T-cell (primary cell): ENCODE results near the gene CCDC63. TPM values are rescaled to one million over a fixed set of nuclear protein-coding genes. Genes with fewer than 3 reads are reported as not detected.
"Not testable (repeated sequence)": the region's sequence is repeated elsewhere in the genome, so short reads cannot be mapped to it uniquely, and the experiment has no call there.

Source experiments
- ATAC-seq, 4 experiments: fragments of 200-7000 bp in 3 of 4; fragments of 150-1000 bp in 1 of 4; cut with Tn5 transposase; replicated peaks in 1 of 4; 1 replicate in 3 of 4; 2 replicates in 1 of 4; pipeline ENCODE4 v1.10.0; 2021; ENCODE audit warnings: moderate library complexity in 3 of 4, mild to moderate bottlenecking in 2 of 4, moderate number of reproducible peaks in 1 of 4
- CTCF ChIA-PET, 2 donors: fragments of 300-600 bp; sonication (Branson Sonifier 250); formaldehyde crosslinking; loops; one replicate each; lab custom pipeline; 2022; ENCODE audit warnings: antibody characterized with exemption in 2 of 2; lab: Charles Lee
- POLR2A ChIA-PET, 2 donors: fragments of 300-600 bp; sonication (Branson Sonifier 250); formaldehyde crosslinking; loops; one replicate each; lab custom pipeline; 2022; ENCODE audit warnings: antibody characterized with exemption in 2 of 2; lab: Charles Lee
- DNase-seq, 35 experiments: peaks; one replicate each; pipeline versions ENCODE4 v3.0.0 to v3.0.0-alpha.2; 2013 to 2023
- H3K27ac ChIP-seq: one replicate; pipeline ENCODE4 v1.5.1; 2013; ENCODE audit warnings: low read length
- H3K27me3 ChIP-seq, 2 experiments: replicated peaks in 1 of 2; 1 replicate in 1 of 2; 2 replicates in 1 of 2; pipeline versions ENCODE4 v1.6.1 to v1.7.0; 2013; ENCODE audit warnings: low read length in 1 of 2, mixed read lengths in 1 of 2; ENCODE audit not compliant: control insufficient read depth in 2 of 2, insufficient read depth in 2 of 2; ENCODE audit errors: extremely low read depth in 1 of 2
- H3K36me3 ChIP-seq, 2 donors: 1 replicate in 1 of 2; 2 replicates in 1 of 2; pipeline versions ENCODE4 v1.6.1 to v1.7.0; 2013; ENCODE audit warnings: low read length in 1 of 2; ENCODE audit not compliant: control insufficient read depth in 2 of 2, insufficient read depth in 1 of 2; ENCODE audit errors: extremely low read depth in 1 of 2
- H3K4me1 ChIP-seq, 2 experiments: 1 replicate in 1 of 2; 2 replicates in 1 of 2; pipeline versions ENCODE4 v1.6.1 to v1.7.0; 2013; ENCODE audit warnings: low read length in 2 of 2, mixed read lengths in 1 of 2; ENCODE audit not compliant: insufficient read depth in 2 of 2, control insufficient read depth in 1 of 2; ENCODE audit errors: extremely low read depth in 1 of 2
- H3K4me3 ChIP-seq, 2 donors: 1 replicate in 1 of 2; 2 replicates in 1 of 2; pipeline versions ENCODE4 v1.5.1 to v1.7.0; 2013; ENCODE audit warnings: mild to moderate bottlenecking in 2 of 2, low read length in 1 of 2, moderate library complexity in 1 of 2; ENCODE audit not compliant: control insufficient read depth in 1 of 2; ENCODE audit errors: extremely low read depth in 1 of 2
- H3K9me3 ChIP-seq: 2 replicates; pipeline ENCODE4 v1.7.0; 2013
- H3K27ac Mint-ChIP-seq, 2 donors: one replicate each; pipeline ENCODE4 v1.8.0; 2020 to 2021; ENCODE audit warnings: mild to moderate bottlenecking in 2 of 2, mixed read lengths in 2 of 2
- H3K27me3 Mint-ChIP-seq, 2 donors: one replicate each; pipeline ENCODE4 v1.8.0; 2021 to 2022; ENCODE audit warnings: mixed read lengths in 2 of 2
- H3K36me3 Mint-ChIP-seq: one replicate; pipeline ENCODE4 v1.8.0; 2021; ENCODE audit warnings: mixed read lengths
- H3K4me1 Mint-ChIP-seq, 3 donors: one replicate each; pipeline ENCODE4 v1.8.0; 2020 to 2022; ENCODE audit warnings: mixed read lengths in 3 of 3, mild to moderate bottlenecking in 1 of 3
- H3K4me3 Mint-ChIP-seq, 3 donors: one replicate each; pipeline ENCODE4 v1.8.0; 2020 to 2022; ENCODE audit warnings: mild to moderate bottlenecking in 3 of 3, mixed read lengths in 3 of 3, moderate library complexity in 3 of 3
- H3K9me3 Mint-ChIP-seq, 3 donors: one replicate each; pipeline ENCODE4 v1.8.0; 2020 to 2022; ENCODE audit warnings: mixed read lengths in 3 of 3
- WGBS: methylation state at CpG from one replicate; pipeline ENCODE4 v1.1.5; 2013; ENCODE audit warnings: missing lambda C conversion rate; ENCODE audit not compliant: insufficient coverage; 5-methylcytosine and 5-hydroxymethylcytosine counted together
- total RNA-seq, 35 experiments: library from RNA in 6 of 35; stranded (reverse) in 6 of 35; fragments of 120-200 nt in 1 of 35; gene quantifications; one replicate each; pipeline versions ENCODE4 v1.2.1 to v1.2.4 and lab custom pipeline; 2013 to 2026

Gene CCDC63
- total RNA-seq, 5 donors from 2014 or later (not counting 1 experiment from before 2014, with no cell fraction given): not detected

DNA sequence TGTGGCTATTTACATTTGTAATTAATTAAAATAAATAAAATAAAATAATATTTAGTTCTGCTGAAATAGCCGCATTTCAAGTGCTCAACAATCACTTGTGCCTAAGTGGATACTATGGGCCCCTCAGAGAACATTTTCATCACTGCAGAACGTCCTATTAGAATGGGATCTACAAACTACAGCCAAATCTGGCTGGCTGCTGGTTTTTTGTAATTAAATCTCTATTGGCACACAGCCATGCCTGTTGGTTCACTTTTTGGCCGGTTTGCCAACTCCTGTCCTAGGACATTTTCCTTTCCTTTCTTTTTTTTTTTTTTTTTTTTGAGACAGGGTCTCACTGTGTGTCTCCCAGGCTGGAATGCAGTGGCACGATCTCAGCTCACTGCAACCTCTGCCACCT is 9.8 kb downstream of the CCDC63 start:
- ChIA-PET POLR2A (no interaction called here), CTCF (no interaction called here)
- H3K4me1 Mint-ChIP-seq: peaks cover 0 to 4% (median 4%) of the 10 kb centered on the region in 3 donors
- WGBS: 63% methylated on average over 2 of the region's 4 CpGs
- no peaks in the 10 kb centered on the region for H3K9me3 Mint-ChIP-seq
- H3K27me3 Mint-ChIP-seq: peaks cover 4 to 11% of the 10 kb centered on the region in 2 donors
- no peaks in the 10 kb centered on the region for H3K9me3 ChIP-seq
- H3K27ac Mint-ChIP-seq: no peak overlapping the region
- no peaks in the 10 kb centered on the region for H3K36me3 Mint-ChIP-seq
- DNase-seq: no peak
- no peak for ATAC-seq
- H3K27ac ChIP-seq: no peak overlapping the region
- peaks cover 0 to 23% of the 10 kb centered on the region in 2 experiments for H3K27me3 ChIP-seq
- no peak overlapping the region for H3K4me3 ChIP-seq
- no peaks in the 10 kb centered on the region for H3K36me3 ChIP-seq
- H3K4me1 ChIP-seq: no peaks in the 10 kb centered on the region
- no peak overlapping the region for H3K4me3 Mint-ChIP-seq

DNA sequence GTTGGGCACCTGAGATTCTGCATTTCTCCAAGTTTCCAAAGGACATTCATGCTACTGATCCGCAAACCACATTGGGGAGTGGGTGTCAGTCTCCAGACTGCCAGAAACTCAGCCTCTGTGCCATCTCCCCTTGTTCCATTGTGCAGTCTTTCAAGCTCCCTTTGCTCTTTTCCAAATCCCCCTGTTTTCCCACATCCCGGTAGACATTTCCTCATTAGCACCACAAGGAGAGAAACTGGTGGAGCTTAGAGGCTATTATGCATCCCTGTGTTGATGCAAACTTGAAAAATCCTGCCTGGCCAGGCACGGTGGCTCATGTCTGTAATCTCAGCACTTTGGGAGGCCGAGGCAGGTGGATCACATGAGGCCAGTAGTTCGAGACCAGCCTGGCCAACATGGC is 10.7 kb downstream of the CCDC63 start:
- no peak overlapping the region for H3K27ac Mint-ChIP-seq
- ChIA-PET POLR2A (no interaction called here), CTCF (no interaction called here)
- H3K27ac ChIP-seq: no peak overlapping the region
- peaks cover 4 to 11% of the 10 kb centered on the region in 2 donors for H3K27me3 Mint-ChIP-seq
- H3K4me1 ChIP-seq: no peaks in the 10 kb centered on the region
- H3K4me3 Mint-ChIP-seq: no peak overlapping the region
- H3K36me3 Mint-ChIP-seq: no peaks in the 10 kb centered on the region
- no peak overlapping the region for H3K4me3 ChIP-seq
- DNase-seq (no peak), ATAC-seq (no peak)
- 89% methylated on average over 5 of the region's 5 CpGs for WGBS
- H3K9me3 Mint-ChIP-seq: no peaks in the 10 kb centered on the region
- peaks cover 0 to 4% (median 4%) of the 10 kb centered on the region in 3 donors for H3K4me1 Mint-ChIP-seq
- no peaks in the 10 kb centered on the region for H3K9me3 ChIP-seq
- no peaks in the 10 kb centered on the region for H3K36me3 ChIP-seq
- H3K27me3 ChIP-seq: peaks cover 0 to 19% of the 10 kb centered on the region in 2 experiments

DNA sequence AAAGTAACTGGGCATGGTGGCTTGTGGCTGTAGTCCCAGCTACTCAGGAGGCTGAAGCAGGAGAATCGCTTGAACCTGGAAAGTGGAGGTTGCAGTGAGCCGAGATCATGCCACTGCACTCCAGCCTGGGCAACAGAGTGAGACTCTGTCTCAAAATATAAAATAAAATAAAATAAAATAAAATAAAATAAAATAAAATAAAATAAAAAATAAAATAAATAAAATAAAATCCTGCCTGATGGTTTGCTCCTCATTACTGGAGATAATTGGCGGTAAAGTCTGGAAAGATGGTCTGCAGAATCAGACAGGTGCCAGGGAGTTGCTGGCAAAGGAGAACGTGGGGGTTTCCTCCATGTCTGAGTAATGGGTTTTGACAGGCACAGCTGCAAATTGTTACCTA is 11.2 kb downstream of the CCDC63 start:
- POLR2A ChIA-PET, H3K27ac Mint-ChIP-seq, DNase-seq, H3K36me3 Mint-ChIP-seq, H3K9me3 ChIP-seq, CTCF ChIA-PET, H3K4me3 ChIP-seq, H3K4me1 ChIP-seq, ATAC-seq, H3K36me3 ChIP-seq, H3K4me1 Mint-ChIP-seq, H3K4me3 Mint-ChIP-seq, H3K9me3 Mint-ChIP-seq, H3K27ac ChIP-seq, H3K27me3 Mint-ChIP-seq: not testable (repeated sequence)
- no CpG with 5 or more reads among the region's 4 CpGs for whole genome bisulfite sequencing
- H3K27me3 ChIP-seq: peaks cover 0 to 15% of the 10 kb centered on the region in 2 experiments

DNA sequence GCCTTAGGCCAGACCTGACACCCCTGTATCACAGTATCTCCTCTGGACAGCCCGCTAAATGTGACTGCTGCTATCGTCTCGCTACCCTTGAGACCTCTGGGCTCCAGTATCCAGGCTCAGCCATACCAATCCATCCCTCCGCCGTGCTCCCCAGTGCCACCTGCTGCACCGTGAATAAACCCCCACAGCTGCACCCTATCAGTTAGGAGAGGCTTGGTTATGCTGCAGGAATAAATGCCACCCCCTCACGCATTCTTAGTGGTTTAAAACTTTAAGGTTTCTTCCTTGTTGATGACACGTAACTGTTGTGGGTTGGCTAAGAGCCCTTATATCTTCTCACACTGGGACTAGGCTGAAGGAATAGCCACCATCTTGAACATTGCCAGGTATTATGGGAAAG is 12.1 kb downstream of the CCDC63 start:
- no peaks in the 10 kb centered on the region for H3K9me3 Mint-ChIP-seq
- Histone ChIP-seq H3K9me3 (no peaks in the 10 kb centered on the region), H3K4me3 (no peak overlapping the region), H3K4me1 (no peaks in the 10 kb centered on the region), H3K27me3 (peaks cover 0 to 10% of the 10 kb centered on the region in 2 experiments), H3K36me3 (no peaks in the 10 kb centered on the region), H3K27ac (no peak overlapping the region)
- no peak overlapping the region for H3K27ac Mint-ChIP-seq
- DNase-seq (no peak), ATAC-seq (no peak)
- no peaks in the 10 kb centered on the region for H3K36me3 Mint-ChIP-seq
- POLR2A ChIA-PET: no interaction called here
- CTCF ChIA-PET: no interaction called here
- WGBS: 90% methylated on average over 3 of the region's 8 CpGs
- H3K27me3 Mint-ChIP-seq: peaks cover 0 to under 1% of the 10 kb centered on the region in 2 donors
- H3K4me3 Mint-ChIP-seq: no peak overlapping the region
- H3K4me1 Mint-ChIP-seq: peaks cover 0 to 4% (median 4%) of the 10 kb centered on the region in 3 donors

DNA sequence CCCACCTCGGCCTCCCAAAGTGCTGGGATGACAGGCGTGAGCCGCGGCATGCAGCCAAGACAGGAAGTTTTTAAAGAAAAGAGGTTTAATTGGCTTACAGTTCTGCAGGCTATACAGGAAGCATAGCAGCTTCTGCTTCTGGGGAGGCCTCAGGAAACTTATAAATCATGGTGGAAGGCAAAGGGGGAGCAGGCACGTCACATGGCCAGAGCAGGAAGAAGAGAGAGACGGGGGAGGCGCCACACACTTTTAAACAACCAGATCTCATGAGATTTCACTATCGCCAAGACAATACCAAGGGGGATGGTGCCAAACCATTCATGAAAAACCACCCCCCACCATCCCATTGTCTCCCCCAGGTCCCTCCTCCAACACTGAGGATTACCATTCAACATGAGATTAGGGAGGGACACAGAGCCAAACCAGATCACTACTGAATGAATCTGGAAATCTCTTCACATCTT is 14.1 kb downstream of the CCDC63 start:
- no peak overlapping the region for H3K4me3 Mint-ChIP-seq
- no peak overlapping the region for H3K27ac ChIP-seq
- H3K27ac Mint-ChIP-seq: no peak overlapping the region
- 34% methylated on average over 4 of the region's 8 CpGs for WGBS
- no peaks in the 10 kb centered on the region for H3K36me3 ChIP-seq
- ChIA-PET POLR2A (no interaction called here), CTCF (interaction anchor here in 1 of 2 donors (0.6 kb wide), 1 partner anchor 745 kb away, joined by 3 read pairs; no protein-coding TSS in a partner anchor)
- H3K4me1 ChIP-seq: no peaks in the 10 kb centered on the region
- peaks cover 0 to 4% (median 4%) of the 10 kb centered on the region in 3 donors for H3K4me1 Mint-ChIP-seq
- peaks cover 0 to 7% of the 10 kb centered on the region in 2 experiments for H3K27me3 ChIP-seq
- DNase-seq (no peak), ATAC-seq (no peak)
- no peaks in the 10 kb centered on the region for H3K9me3 Mint-ChIP-seq
- no peaks in the 10 kb centered on the region for H3K36me3 Mint-ChIP-seq
- H3K27me3 Mint-ChIP-seq: no peaks in the 10 kb centered on the region
- H3K9me3 ChIP-seq: no peaks in the 10 kb centered on the region
- H3K4me3 ChIP-seq: no peak overlapping the region

DNA sequence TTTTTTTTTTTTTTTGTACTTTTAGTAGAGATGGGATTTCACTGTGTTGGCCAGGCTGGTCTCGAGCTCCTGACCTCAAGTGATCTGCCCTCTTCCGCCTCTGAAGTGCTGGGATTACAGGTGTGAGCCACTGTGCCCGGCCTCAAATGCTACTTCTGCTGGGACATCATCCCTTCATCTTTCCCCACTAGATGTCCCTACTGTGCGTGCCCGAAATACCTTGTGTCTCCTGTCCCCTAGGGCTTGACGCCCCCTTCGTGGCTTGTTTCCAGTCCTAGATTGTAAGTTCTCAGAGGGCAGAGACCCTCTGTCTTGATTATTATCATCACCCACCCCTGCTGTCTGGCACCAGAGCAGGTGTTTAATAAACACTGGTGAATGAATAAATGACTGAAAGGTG is 14.9 kb downstream of the CCDC63 start:
- whole genome bisulfite sequencing: 85% methylated on average over 4 of the region's 7 CpGs
- Mint-ChIP-seq H3K4me3 (no peak overlapping the region), H3K27ac (no peak overlapping the region), H3K9me3 (no peaks in the 10 kb centered on the region), H3K36me3 (no peaks in the 10 kb centered on the region), H3K4me1 (peaks cover 0 to 4% (median 4%) of the 10 kb centered on the region in 3 donors), H3K27me3 (no peaks in the 10 kb centered on the region)
- Histone ChIP-seq H3K4me3 (no peak overlapping the region), H3K27ac (no peak overlapping the region), H3K9me3 (no peaks in the 10 kb centered on the region), H3K27me3 (peaks cover 0 to 7% of the 10 kb centered on the region in 2 experiments), H3K36me3 (no peaks in the 10 kb centered on the region), H3K4me1 (no peaks in the 10 kb centered on the region)
- DNase-seq: no peak
- ATAC-seq: no peak
- ChIA-PET POLR2A (no interaction called here), CTCF (interaction anchor here in 1 of 2 donors (0.6 kb wide), 1 partner anchor 745 kb away, joined by 3 read pairs; no protein-coding TSS in a partner anchor)
